HG03139 (cell line): Measurements from ENCODE around the gene ELMO1.

Source experiments
- ATAC-seq: cut with Tn5 transposase; IDR thresholded peaks from one replicate; pipeline ENCODE4 v1.9.1; 2021; ENCODE audit not compliant: unreplicated experiment

The ELMO1 gene

GRCh38 chr7:37352251-37352880 lies 96.3 kb downstream of the ELMO1 start:
- ATAC-seq: no peak

GRCh38 chr7:37351716-37352115 lies 96.9 kb downstream of the ELMO1 start:
- no peak for ATAC-seq

DNA sequence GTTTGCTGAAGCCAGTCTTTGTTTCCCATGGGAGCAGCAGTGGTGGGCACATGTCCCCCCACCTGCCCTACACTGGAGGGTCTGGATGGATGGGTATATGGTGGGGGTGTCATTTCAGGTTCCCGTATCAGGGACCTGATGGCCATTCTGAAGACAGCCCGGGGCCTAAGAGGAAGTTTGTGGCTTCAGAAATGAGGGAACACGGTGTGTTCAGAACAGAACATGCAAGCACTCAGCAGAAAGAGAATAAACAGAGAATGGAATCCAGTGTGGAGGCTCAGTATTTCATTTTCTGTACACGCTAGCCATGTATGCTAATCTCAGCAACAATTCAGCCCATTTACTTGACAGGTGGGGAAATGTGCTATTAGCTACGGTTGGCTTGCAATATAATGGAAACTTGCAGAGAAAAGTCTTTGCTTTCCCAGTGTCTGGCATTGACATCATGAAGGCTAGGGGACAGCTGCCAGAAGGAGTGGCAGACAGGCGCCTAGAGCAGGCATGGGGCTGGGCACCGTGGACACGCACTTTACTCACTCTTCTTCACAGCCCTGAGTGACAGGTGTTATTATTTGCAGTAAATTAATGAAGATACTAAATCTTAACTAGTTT lies 98.6 kb downstream of the ELMO1 start:
- no peak for ATAC-seq

GRCh38 chr7:37348982-37349381 lies 99.7 kb downstream of the ELMO1 start:
- no peak for ATAC-seq

- no peak for ATAC-seq
Observed at GRCh38 chr7:37346761-37347160, 101.9 kb downstream of the ELMO1 start.

DNA sequence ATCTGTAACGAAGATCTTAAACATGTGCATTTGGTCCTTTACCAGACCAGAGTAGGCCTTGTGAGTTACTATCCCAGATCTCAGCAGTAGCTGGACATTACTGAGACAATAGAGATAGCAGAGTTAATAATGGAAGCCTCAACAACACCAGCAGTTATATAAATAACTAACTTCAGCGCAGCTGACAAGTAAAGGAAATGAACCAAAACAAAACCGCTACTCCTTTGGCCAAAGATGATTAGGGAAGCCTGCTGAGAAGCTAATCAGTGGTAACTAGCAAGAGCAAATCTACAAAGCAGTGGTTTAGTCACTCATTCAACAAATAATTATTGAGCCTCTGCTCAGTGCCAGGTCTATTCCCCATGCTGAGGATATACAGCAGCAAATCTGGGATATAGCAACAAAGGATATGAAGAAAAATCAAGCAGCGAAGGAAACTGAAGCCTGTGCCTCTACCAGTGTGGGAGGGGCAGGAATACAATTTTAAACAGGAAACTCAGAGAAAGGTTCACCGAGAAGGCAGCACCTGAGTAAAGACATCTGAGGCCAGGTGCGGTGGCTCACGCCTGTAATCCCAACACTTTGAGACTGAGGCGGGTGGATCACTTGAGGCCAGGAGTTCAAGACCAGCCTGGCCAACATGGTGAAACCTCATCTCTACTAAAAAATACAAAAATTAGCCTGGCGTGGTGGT lies 103.6 kb downstream of the ELMO1 start:
- no peak for ATAC-seq

DNA sequence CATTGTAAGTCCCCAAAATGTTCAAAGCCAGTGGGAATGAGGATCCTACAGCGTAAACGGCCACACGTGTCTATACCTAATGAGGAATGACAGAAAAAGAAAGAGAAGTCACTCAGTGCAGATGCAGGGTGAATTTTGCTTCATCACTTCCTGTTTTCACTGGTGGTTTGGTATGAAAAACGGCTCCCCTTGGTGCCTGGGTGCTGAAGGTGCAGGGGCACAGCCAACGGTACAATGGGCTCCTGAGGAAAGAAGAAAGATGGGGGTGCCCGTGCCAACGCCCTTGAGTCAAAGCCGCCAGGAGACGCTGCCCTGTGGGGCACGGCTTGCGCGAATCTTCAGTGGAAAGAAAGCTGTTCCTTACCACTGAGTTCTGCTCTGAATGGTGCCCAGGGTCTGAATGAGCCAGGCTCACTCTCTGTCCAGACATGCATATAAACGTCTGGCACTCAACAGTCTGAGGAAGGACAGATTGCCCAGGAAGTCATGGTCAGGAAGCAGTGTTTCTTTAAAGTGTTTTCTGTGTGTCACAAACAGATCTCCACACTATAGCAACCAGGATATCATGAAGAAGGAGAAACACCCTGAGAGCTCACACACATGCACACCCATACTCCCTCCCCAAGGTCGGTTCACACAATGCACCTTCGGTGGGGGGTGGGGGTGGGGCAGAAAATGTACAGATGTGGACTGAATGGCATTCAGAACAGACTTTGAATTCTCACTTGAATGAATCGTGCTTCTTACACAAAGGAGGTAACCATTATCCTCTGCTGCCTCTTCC lies 105.8 kb downstream of the ELMO1 start:
- peak; percentile 40 for ATAC-seq

DNA sequence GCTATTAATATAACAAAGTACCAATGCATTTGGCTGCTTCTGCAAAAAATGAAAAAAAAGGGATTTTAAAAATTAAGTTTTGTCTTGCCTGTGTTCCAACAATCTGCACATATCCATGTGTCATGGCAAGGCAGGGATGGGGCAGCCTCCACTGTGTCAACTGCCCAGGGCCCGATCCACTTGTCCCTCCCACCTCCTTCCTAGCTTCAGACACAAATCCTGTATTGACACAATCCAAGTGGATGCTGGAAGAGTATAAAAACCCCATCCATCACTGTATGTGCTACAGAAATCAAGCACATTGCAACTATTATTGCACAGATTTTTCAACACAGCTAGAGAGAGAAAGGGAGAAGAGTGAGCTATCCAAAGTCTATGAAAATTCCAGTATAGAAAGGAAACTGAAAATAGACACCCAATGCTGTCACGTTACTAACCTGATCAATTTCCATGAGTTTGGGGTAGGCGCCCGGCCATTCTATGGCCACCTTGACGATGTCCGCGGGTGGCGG lies 106.4 kb downstream of the ELMO1 start:
- no peak for ATAC-seq

GRCh38 chr7:37341033-37341630 lies 107.5 kb downstream of the ELMO1 start:
- ATAC-seq: peak; percentile 30

DNA sequence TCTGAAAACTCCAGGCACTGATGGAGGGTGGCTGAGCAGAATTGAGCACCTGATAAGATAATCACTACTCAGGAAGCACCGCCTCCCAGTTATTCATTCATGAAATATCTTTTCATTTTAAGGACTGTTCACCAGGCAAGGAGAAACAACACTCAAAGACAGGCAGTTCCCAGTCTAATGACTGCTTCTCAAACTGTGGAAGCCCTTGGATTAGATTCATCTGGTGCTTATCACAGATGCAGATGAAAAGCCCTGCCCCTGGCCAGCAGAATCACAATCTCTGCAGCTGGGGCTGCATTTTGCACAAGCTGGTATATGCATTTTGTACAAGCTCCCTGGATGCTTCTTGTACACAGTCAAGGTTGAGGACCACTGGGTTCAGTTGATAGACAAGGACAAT lies 109.7 kb downstream of the ELMO1 start:
- no peak for ATAC-seq

DNA sequence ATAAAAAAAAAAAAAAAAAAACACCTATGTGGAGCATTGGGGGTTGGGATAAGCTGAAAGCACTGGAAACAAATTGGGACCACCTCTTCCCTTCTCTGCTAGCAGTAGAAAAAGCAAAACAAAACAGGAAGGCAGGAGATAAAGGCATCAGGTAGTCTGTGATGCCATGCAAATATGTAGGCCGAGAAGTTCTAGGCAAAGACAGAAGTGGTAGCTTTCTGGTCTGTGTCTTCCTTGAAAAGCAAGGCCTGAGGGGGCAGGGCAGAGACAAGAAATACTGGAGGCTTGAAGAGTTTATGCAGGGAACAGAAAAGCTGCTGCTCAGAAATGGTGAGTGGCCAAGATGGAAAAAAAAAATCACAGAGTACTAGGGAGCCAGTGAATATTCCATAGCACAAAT lies 111.1 kb downstream of the ELMO1 start:
- ATAC-seq: no peak

DNA sequence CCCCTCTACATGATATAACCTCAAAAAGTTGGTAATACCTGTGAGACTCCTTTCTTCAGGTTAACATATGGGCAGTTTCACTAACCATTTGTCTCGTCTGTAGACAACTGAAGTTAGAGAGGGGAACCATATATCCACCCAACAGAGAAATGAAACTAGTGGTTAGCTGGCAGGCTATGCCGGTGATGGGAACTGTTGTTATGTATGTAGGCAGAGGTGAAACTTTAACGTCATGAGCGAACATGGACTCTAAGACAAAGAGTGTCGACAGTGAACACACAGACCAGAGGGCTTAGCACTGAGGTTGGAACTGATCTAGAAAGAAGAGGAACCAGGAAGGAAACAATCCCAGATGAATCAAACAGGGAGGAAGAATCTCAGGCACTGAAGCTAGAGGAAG lies 112.4 kb downstream of the ELMO1 start:
- peak; percentile 89 for ATAC-seq

GRCh38 chr7:37333075-37333474 lies 115.6 kb downstream of the ELMO1 start:
- ATAC-seq: no peak

- ATAC-seq: no peak
Observed at GRCh38 chr7:37332243-37333016, 116.2 kb downstream of the ELMO1 start.

- ATAC-seq: no peak
Observed at GRCh38 chr7:37330775-37331174, 117.9 kb downstream of the ELMO1 start.

GRCh38 chr7:37329940-37330339 lies 118.7 kb downstream of the ELMO1 start:
- ATAC-seq: no peak

- ATAC-seq: no peak
Observed at GRCh38 chr7:37327288-37327687, 121.4 kb downstream of the ELMO1 start.

DNA sequence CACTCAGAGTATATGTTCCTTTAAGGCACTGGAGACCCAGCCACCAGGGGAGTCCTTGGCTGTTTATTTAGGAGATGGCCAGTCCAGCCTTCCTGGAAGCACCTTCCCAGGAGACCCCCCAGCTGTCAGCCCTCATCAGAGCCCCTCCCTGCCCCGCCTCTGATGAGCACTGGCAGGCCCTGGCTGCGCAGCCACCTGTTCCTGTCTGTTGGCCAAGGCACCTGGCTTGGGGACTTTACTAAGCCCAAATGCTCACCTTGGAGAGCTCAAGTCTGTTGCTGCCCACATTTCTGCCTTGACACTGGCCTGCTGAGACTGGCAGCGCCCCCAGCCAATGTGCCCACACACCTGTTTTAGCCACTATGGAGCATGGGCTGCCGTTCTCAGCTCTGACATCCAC lies 124.7 kb downstream of the ELMO1 start:
- no peak for ATAC-seq

DNA sequence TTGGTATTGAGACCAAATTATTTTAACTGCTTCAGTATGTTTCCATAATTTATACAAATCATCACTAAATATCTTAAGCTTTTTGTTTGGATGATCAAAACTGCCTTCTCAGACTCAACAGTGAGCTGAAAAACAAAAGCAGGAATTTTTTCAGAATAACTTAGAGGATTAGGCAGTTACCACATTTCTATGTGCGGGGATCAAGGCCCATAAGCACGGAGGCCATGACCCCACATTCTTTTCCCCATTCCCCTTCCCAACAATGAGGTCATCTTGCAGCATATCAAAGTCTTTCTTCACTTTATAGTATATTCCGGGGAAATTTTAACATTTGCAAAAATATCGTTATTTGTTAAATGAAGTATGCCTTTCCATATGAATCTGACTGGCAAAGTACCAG lies 125.8 kb downstream of the ELMO1 start:
- ATAC-seq: no peak

- ATAC-seq: no peak
Observed at GRCh38 chr7:37320848-37321468, 127.7 kb downstream of the ELMO1 start.
